CD14-positive monocyte (primary cell): Measurements from ENCODE around the gene NUP43. TPM values are rescaled to one million over a fixed set of nuclear protein-coding genes. Genes with fewer than 3 reads are reported as not detected.
A peak's percentile ranks its signal among the peaks of the same experiment; 100 is the strongest.

Experiments used
- DNase-seq, 3 donors: peaks; one replicate each; pipeline ENCODE4 v3.0.0-alpha.2; 2011 to 2022
- H2AFZ ChIP-seq: 2 replicates; pipeline ENCODE4 v1.6.0; 2012; ENCODE audit warnings: mild to moderate bottlenecking, low read depth, low read length, inconsistent platforms; ENCODE audit not compliant: insufficient read depth, poor library complexity, severe bottlenecking
- H3K27ac ChIP-seq, 2 donors: 1 replicate in 1 of 2; 2 replicates in 1 of 2; pipeline ENCODE4 v1.5.1; 2012 to 2013; ENCODE audit warnings: low read length in 2 of 2, control low read depth in 1 of 2, inconsistent platforms in 1 of 2, low read depth in 1 of 2, mild to moderate bottlenecking in 1 of 2
- H3K27me3 ChIP-seq, 2 donors: one replicate each; pipeline versions ENCODE4 v1.6.0 to v1.6.1; 2011 to 2013; ENCODE audit warnings: low read length in 2 of 2; ENCODE audit not compliant: control insufficient read depth in 2 of 2, insufficient read depth in 2 of 2
- H3K36me3 ChIP-seq, 2 donors: replicated peaks in 1 of 2; 1 replicate in 1 of 2; 2 replicates in 1 of 2; pipeline versions ENCODE4 v1.5.1 to v1.6.1; 2012 to 2013; ENCODE audit warnings: low read length in 2 of 2, control low read depth in 1 of 2, inconsistent platforms in 1 of 2, mild to moderate bottlenecking in 1 of 2; ENCODE audit not compliant: insufficient read depth in 2 of 2, control insufficient read depth in 1 of 2
- H3K4me1 ChIP-seq, 2 donors: 1 replicate in 1 of 2; 2 replicates in 1 of 2; pipeline versions ENCODE4 v1.5.1 to v1.6.1; 2012 to 2013; ENCODE audit warnings: low read length in 2 of 2, control low read depth in 1 of 2, inconsistent platforms in 1 of 2, mild to moderate bottlenecking in 1 of 2, moderate library complexity in 1 of 2; ENCODE audit not compliant: insufficient read depth in 2 of 2, control insufficient read depth in 1 of 2
- H3K4me2 ChIP-seq: replicated peaks from 2 replicates; pipeline ENCODE3; 2012; ENCODE audit warnings: low read length, moderate library complexity, mild to moderate bottlenecking; ENCODE audit not compliant: poor library complexity, severe bottlenecking; ENCODE audit errors: extremely low read depth
- H3K4me3 ChIP-seq, 3 experiments: fragments of 200-600 bp in 1 of 3; sonication (generic) in 1 of 3; replicated peaks in 1 of 3; 1 replicate in 2 of 3; 2 replicates in 1 of 3; pipeline ENCODE4 v1.5.1; 2011 to 2013; ENCODE audit warnings: low read length in 3 of 3, mild to moderate bottlenecking in 3 of 3, control low read depth in 2 of 3, low read depth in 2 of 3, inconsistent platforms in 1 of 3, moderate library complexity in 1 of 3
- H3K79me2 ChIP-seq: 2 replicates; pipeline ENCODE4 v1.6.0; 2012; ENCODE audit warnings: mild to moderate bottlenecking, control low read depth, inconsistent platforms, low read length, moderate library complexity; ENCODE audit not compliant: insufficient read depth
- H3K9ac ChIP-seq: 2 replicates; pipeline ENCODE4 v1.6.0; 2017; ENCODE audit warnings: low read length, mild to moderate bottlenecking; ENCODE audit not compliant: insufficient read depth, poor library complexity, severe bottlenecking
- H3K9me3 ChIP-seq, 2 donors: replicated peaks in 1 of 2; 1 replicate in 1 of 2; 2 replicates in 1 of 2; pipeline versions ENCODE4 v1.5.1 to v1.6.1; 2012 to 2013; ENCODE audit warnings: low read length in 2 of 2, control low read depth in 1 of 2; ENCODE audit not compliant: control insufficient read depth in 1 of 2, insufficient read depth in 1 of 2
- H4K20me1 ChIP-seq: 2 replicates; pipeline ENCODE4 v1.6.0; 2012; ENCODE audit warnings: mild to moderate bottlenecking, low read length, control low read depth, moderate library complexity; ENCODE audit not compliant: insufficient read depth
- H3K27ac Mint-ChIP-seq, 7 donors: one replicate each; pipeline ENCODE4 v1.8.0; 2020; ENCODE audit warnings: mild to moderate bottlenecking in 7 of 7, mixed read lengths in 7 of 7, moderate library complexity in 6 of 7, inconsistent platforms in 2 of 7
- H3K27me3 Mint-ChIP-seq, 3 donors: one replicate each; pipeline ENCODE4 v1.8.0; 2021 to 2022; ENCODE audit warnings: low read depth in 3 of 3, mild to moderate bottlenecking in 3 of 3, mixed read lengths in 3 of 3, moderate library complexity in 3 of 3, inconsistent platforms in 1 of 3
- H3K36me3 Mint-ChIP-seq, 2 donors: one replicate each; pipeline ENCODE4 v1.8.0; 2020; ENCODE audit warnings: mixed read lengths in 2 of 2, inconsistent platforms in 1 of 2, mild to moderate bottlenecking in 1 of 2
- H3K4me1 Mint-ChIP-seq: one replicate; pipeline ENCODE4 v1.8.0; 2020; ENCODE audit warnings: mild to moderate bottlenecking, mixed read lengths
- H3K4me3 Mint-ChIP-seq, 2 donors: one replicate each; pipeline ENCODE4 v1.8.0; 2020; ENCODE audit warnings: mild to moderate bottlenecking in 2 of 2, mixed read lengths in 2 of 2, moderate library complexity in 1 of 2
- H3K9me3 Mint-ChIP-seq, 7 donors: one replicate each; pipeline ENCODE4 v1.8.0; 2020 to 2022; ENCODE audit warnings: mixed read lengths in 7 of 7, mild to moderate bottlenecking in 6 of 7, moderate library complexity in 6 of 7, inconsistent platforms in 2 of 7
- WGBS: methylation state at CpG from one replicate; pipeline ENCODE4 v1.1.5; 2013; ENCODE audit warnings: missing lambda C conversion rate; ENCODE audit not compliant: insufficient coverage; 5-methylcytosine and 5-hydroxymethylcytosine counted together
- intact Hi-C, 2 donors: fragments of 100-400 bp; cut with micrococcal nuclease; formaldehyde crosslinking; loops; one replicate each; pipeline versions ENCODE4 v1.15.0 to v1.15.1; 2023
- polyA plus RNA-seq, 3 donors: library from polyadenylated mRNA; depleted of rRNA in 1 of 3; unstranded in 2 of 3; stranded (reverse) in 1 of 3; fragments of 300-500 nt in 2 of 3; fragments of >200 nt in 1 of 3; fragmentation: Illumina TruSeq in 2 of 3; gene quantifications; 1 replicate in 2 of 3; 2 replicates in 1 of 3; pipeline ENCODE4 v1.2.3, GENCODE V29; 2012 to 2021
- TF ChIP-seq, protein P1 (sequence below): fragments of 200-600 bp; IDR thresholded peaks from one replicate; pipeline ENCODE4 v1.8.0; 2022; ENCODE audit warnings: antibody characterized with exemption, mild to moderate bottlenecking

NUP43 gene
- polyA plus RNA-seq, 3 donors: 4.5 to 7.2 (median 6.9) TPM

DNA sequence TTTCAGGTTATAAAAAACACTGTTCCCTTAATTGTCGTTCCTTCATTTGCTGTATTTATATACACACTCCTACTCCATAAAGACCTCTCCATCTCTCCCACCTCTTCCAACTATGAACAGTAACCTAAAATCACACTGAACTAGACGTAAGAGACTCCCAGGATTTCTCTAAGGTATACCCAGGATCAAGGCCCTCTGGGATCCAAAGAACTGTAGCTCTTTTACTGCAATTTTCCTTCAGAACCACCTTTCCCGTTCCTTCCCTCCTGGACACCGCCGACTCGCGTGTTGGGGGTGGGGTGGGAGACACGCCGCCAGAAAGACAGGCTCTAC, 29.1 kb downstream of the NUP43 start:
- no peaks in the 10 kb centered on the region for H3K9me3 Mint-ChIP-seq
- 0% methylated on average over 2 of the region's 9 CpGs for WGBS
- Histone ChIP-seq H4K20me1 (peaks cover 31% of the 10 kb centered on the region), H3K9me3 (no peaks in the 10 kb centered on the region), H3K4me1 (peaks cover 17 to 30% of the 10 kb centered on the region in 2 donors), H3K4me3 (peak overlapping the region; percentile 84 to 90 (median 88)), H3K36me3 (peaks cover 0 to 4% of the 10 kb centered on the region in 2 donors), H2AFZ (peak overlapping the region; percentile 96), H3K4me2 (peak overlapping the region; percentile 90), H3K9ac (peak overlapping the region; percentile 98), H3K79me2 (peaks cover 66% of the 10 kb centered on the region), H3K27ac (peak overlapping the region; percentile 83 to 97), H3K27me3 (no peaks in the 10 kb centered on the region)
- intact Hi-C loops: loop anchor here (5.0 kb wide), 1 partner anchor 35 kb away; no protein-coding TSS in a partner anchor
- H3K4me1 Mint-ChIP-seq: peaks cover 20% of the 10 kb centered on the region
- peaks cover 0 to 2% (median 2%) of the 10 kb centered on the region in 3 donors for H3K27me3 Mint-ChIP-seq
- TF ChIP-seq, protein P1, sequence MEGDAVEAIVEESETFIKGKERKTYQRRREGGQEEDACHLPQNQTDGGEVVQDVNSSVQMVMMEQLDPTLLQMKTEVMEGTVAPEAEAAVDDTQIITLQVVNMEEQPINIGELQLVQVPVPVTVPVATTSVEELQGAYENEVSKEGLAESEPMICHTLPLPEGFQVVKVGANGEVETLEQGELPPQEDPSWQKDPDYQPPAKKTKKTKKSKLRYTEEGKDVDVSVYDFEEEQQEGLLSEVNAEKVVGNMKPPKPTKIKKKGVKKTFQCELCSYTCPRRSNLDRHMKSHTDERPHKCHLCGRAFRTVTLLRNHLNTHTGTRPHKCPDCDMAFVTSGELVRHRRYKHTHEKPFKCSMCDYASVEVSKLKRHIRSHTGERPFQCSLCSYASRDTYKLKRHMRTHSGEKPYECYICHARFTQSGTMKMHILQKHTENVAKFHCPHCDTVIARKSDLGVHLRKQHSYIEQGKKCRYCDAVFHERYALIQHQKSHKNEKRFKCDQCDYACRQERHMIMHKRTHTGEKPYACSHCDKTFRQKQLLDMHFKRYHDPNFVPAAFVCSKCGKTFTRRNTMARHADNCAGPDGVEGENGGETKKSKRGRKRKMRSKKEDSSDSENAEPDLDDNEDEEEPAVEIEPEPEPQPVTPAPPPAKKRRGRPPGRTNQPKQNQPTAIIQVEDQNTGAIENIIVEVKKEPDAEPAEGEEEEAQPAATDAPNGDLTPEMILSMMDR: no peak
- H3K27ac Mint-ChIP-seq: peak overlapping the region; percentile 94 to 96 (median 95)
- peak overlapping the region; percentile 96 for H3K4me3 Mint-ChIP-seq
- H3K36me3 Mint-ChIP-seq: peaks cover 3 to 10% of the 10 kb centered on the region in 2 donors
- no peak for DNase-seq

DNA sequence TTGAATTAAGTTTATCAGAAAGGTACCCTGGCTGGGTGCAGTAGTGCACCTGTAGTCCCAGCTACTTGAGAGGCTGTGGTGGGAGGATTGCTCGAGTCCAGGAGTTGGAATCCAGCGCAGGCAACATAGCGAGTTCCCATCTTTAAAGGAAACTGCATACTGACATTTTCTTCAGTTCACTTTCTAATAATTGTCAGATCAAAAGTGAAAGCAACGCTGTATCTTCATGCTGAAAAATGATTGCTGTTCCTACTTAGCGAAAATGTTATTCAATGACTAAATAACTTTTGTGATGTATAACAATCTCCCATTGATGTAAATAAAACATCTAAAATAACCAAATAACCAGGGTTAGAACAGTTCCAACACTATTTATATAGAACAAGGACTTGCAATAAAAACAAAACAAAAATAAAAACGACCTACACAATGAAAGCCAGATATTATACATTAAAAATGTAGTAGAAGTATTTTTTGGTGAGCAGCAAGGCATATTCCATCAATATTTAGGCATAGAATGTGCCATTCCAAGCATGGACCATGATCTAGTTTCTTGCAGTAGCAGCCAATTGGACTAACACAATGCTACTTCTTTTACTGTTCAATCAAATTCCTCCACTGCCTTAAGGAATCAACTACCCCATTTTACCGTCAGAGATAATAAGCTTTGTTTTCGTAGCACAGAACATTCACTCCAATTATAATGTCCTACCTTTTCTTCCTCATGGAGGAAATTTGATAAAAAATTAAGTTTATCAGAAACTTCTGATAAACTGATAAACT, 30.0 kb downstream of the NUP43 start:
- intact Hi-C loops: loop anchor here (5.0 kb wide), 1 partner anchor 36 kb away; no protein-coding TSS in a partner anchor
- peak overlapping the region; percentile 90 for H3K4me2 ChIP-seq
- peaks cover 40% of the 10 kb centered on the region for H4K20me1 ChIP-seq
- Mint-ChIP-seq H3K9me3 (no peaks in the 10 kb centered on the region), H3K27ac (peak overlapping the region; percentile 71 to 94 (median 80)), H3K4me1 (peaks cover 22% of the 10 kb centered on the region), H3K36me3 (peaks cover 3 to 14% of the 10 kb centered on the region in 2 donors), H3K27me3 (peaks cover 0 to 2% (median 2%) of the 10 kb centered on the region in 3 donors), H3K4me3 (peak overlapping the region; percentile 96)
- peak in 1 of 3 donors; percentile 16 for DNase-seq
- H3K36me3 ChIP-seq: peaks cover 0 to 4% of the 10 kb centered on the region in 2 donors
- H3K9me3 ChIP-seq: no peaks in the 10 kb centered on the region
- peak overlapping the region; percentile 50 for H2AFZ ChIP-seq
- H3K27ac ChIP-seq: peak overlapping the region; percentile 30 to 97
- H3K9ac ChIP-seq: peak overlapping the region; percentile 23
- H3K4me3 ChIP-seq: peak overlapping the region; percentile 29 to 90 (median 84)
- WGBS: no CpG with 5 or more reads among the region's 8 CpGs
- TF ChIP-seq, protein P1: no peak
- peaks cover 74% of the 10 kb centered on the region for H3K79me2 ChIP-seq
- peaks cover 17 to 30% of the 10 kb centered on the region in 2 donors for H3K4me1 ChIP-seq
- no peaks in the 10 kb centered on the region for H3K27me3 ChIP-seq
